Body of pancreas (tissue), 4 donors: ENCODE results near the gene MOV10L1.

Experiments used
- POLR2A ChIP-seq, 3 donors: fragments of 450-650 bp; IDR thresholded peaks; one replicate each; pipeline ENCODE4 v1.6.1; 2016; ENCODE audit warnings: antibody characterized with exemption in 3 of 3, mild to moderate bottlenecking in 2 of 3
- TF ChIP-seq, protein P1 (sequence below), 7 experiments: fragments of 450-650 bp in 4 of 7; fragments of 200-600 bp in 3 of 7; sonication (generic) in 3 of 7; IDR thresholded peaks; one replicate each; pipeline ENCODE4 v1.5.1; 2016 to 2019; ENCODE audit warnings: antibody characterized with exemption in 7 of 7

DNA sequence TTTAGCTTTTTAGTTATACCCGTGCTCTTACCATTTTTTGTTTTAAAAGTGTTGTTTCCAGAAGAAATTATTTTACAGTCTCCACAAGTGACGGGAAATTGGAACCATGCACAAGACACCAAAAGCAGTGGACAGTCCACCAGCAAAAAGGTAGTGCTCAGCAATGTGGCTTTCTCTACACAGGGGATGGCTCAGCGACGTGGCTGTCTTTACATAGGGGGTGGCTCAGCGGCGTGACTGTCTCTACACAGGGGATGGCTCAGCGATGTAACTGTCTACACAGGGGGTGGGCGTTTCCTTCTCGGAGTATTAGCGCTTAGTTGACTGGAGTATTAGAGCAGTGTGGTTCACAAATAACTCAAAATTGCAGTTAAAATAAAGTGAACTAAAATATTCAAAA, 44.7 kb downstream of the MOV10L1 start:
- TF ChIP-seq POLR2A (IDR thresholded peaks at IDR 0.05): no peak
- TF ChIP-seq, protein P1, sequence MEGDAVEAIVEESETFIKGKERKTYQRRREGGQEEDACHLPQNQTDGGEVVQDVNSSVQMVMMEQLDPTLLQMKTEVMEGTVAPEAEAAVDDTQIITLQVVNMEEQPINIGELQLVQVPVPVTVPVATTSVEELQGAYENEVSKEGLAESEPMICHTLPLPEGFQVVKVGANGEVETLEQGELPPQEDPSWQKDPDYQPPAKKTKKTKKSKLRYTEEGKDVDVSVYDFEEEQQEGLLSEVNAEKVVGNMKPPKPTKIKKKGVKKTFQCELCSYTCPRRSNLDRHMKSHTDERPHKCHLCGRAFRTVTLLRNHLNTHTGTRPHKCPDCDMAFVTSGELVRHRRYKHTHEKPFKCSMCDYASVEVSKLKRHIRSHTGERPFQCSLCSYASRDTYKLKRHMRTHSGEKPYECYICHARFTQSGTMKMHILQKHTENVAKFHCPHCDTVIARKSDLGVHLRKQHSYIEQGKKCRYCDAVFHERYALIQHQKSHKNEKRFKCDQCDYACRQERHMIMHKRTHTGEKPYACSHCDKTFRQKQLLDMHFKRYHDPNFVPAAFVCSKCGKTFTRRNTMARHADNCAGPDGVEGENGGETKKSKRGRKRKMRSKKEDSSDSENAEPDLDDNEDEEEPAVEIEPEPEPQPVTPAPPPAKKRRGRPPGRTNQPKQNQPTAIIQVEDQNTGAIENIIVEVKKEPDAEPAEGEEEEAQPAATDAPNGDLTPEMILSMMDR (IDR thresholded peaks at IDR 0.05): no peak
